HEK293 (cell line): ENCODE results near the gene FIBP.

Experiments used
- CTCF ChIA-PET: fragments of 350-600 bp; formaldehyde crosslinking; extraction: SDS; loops from one replicate; lab custom pipeline; 2021; ENCODE audit warnings: antibody characterized with exemption; lab: Yijun Ruan, JAX
- POLR2A ChIA-PET: fragments of 300-600 bp; formaldehyde crosslinking; extraction: SDS; loops from one replicate; lab custom pipeline; 2020; ENCODE audit warnings: antibody characterized with exemption, inconsistent platforms; lab: Yijun Ruan, JAX
- H3K27ac ChIP-seq: fragments of 200-500 bp; sonication (Bioruptor generic); 2 replicates; pipeline ENCODE4 v1.5.1; 2014; ENCODE audit warnings: low read depth, low read length, control low read depth, inconsistent platforms; ENCODE audit errors: extremely low read depth
- H3K36me3 ChIP-seq, 2 experiments: fragments of 200-500 bp in 1 of 2; sonication (Bioruptor generic) in 1 of 2; 1 replicate in 1 of 2; 2 replicates in 1 of 2; pipeline ENCODE4 v1.5.1; 2014 to 2017; ENCODE audit warnings: inconsistent platforms in 2 of 2, low read length in 2 of 2; ENCODE audit not compliant: control insufficient read depth in 2 of 2, insufficient read depth in 1 of 2
- H3K4me1 ChIP-seq: fragments of 200-500 bp; sonication (Bioruptor generic); 2 replicates; pipeline ENCODE4 v1.5.1; 2014; ENCODE audit warnings: mild to moderate bottlenecking, low read length, inconsistent platforms; ENCODE audit not compliant: control insufficient read depth, insufficient read depth
- H3K4me3 ChIP-seq: 2 replicates; pipeline ENCODE4 v1.5.1; 2011; ENCODE audit warnings: low read depth, mild to moderate bottlenecking, control low read depth, low read length, moderate library complexity
- H3K9me3 ChIP-seq: fragments of 200-500 bp; sonication (Bioruptor generic); 2 replicates; pipeline ENCODE4 v1.5.1; 2014; ENCODE audit warnings: low read depth, low read length, inconsistent platforms; ENCODE audit not compliant: control insufficient read depth, insufficient read depth
- ELK4 ChIP-seq: IDR thresholded peaks from 2 replicates; pipeline ENCODE4 v1.6.1; 2011; ENCODE audit warnings: mild to moderate bottlenecking, low read depth, low read length, borderline replicate concordance
- HOXA7 ChIP-seq: sonication (generic); formaldehyde crosslinking; IDR thresholded peaks from 2 replicates; pipeline ENCODE4 v1.8.1; 2022; ENCODE audit warnings: missing genetic modification reagents, borderline replicate concordance
- KLF10 ChIP-seq: fragments of 450-650 bp; IDR thresholded peaks from 2 replicates; pipeline ENCODE4 v1.5.1; 2018; ENCODE audit warnings: missing biosample characterization, mild to moderate bottlenecking, missing genetic modification characterization
- MYNN ChIP-seq: fragments of 450-650 bp; formaldehyde crosslinking; IDR thresholded peaks from 2 replicates; pipeline ENCODE4 v1.5.1; 2016; ENCODE audit warnings: missing biosample characterization, missing genetic modification characterization, borderline replicate concordance
- OSR2 ChIP-seq: fragments of 450-650 bp; formaldehyde crosslinking; IDR thresholded peaks from 2 replicates; pipeline ENCODE4 v1.5.1; 2016; ENCODE audit warnings: missing biosample characterization, missing genetic modification characterization
- PRDM4 ChIP-seq: fragments of 450-650 bp; formaldehyde crosslinking; IDR thresholded peaks from 2 replicates; pipeline ENCODE4 v1.5.1; 2017; ENCODE audit warnings: missing biosample characterization, missing genetic modification characterization
- REPIN1 ChIP-seq: fragments of 450-650 bp; formaldehyde crosslinking; IDR thresholded peaks from 2 replicates; pipeline ENCODE4 v1.5.1; 2017; ENCODE audit warnings: missing biosample characterization, missing genetic modification characterization, low read depth
- SETDB1 ChIP-seq: IDR thresholded peaks from one replicate; pipeline ENCODE4 v1.6.1; 2017; ENCODE audit warnings: mild to moderate bottlenecking, low read length, moderate library complexity, mixed read lengths; ENCODE audit not compliant: insufficient read length
- SP2 ChIP-seq: fragments of 450-650 bp; formaldehyde crosslinking; IDR thresholded peaks from 2 replicates; pipeline ENCODE4 v1.5.1; 2016; ENCODE audit warnings: missing biosample characterization, missing genetic modification characterization
- SP3 ChIP-seq: fragments of 450-650 bp; formaldehyde crosslinking; IDR thresholded peaks from 2 replicates; pipeline ENCODE4 v1.5.1; 2016; ENCODE audit warnings: missing biosample characterization, missing genetic modification characterization
- TCF7L2 ChIP-seq: IDR thresholded peaks from 2 replicates; pipeline ENCODE4 v1.6.1; 2011; ENCODE audit warnings: low read depth, mild to moderate bottlenecking, inconsistent platforms, low read length, moderate library complexity, borderline replicate concordance
- ZBTB44 ChIP-seq: fragments of 450-650 bp; IDR thresholded peaks from 2 replicates; pipeline ENCODE4 v1.5.1; 2018; ENCODE audit warnings: missing biosample characterization, mild to moderate bottlenecking, missing genetic modification characterization
- ZNF174 ChIP-seq: fragments of 450-650 bp; formaldehyde crosslinking; IDR thresholded peaks from 2 replicates; pipeline ENCODE4 v1.5.0; 2017; ENCODE audit warnings: missing biosample characterization, mild to moderate bottlenecking, missing genetic modification characterization
- ZNF175 ChIP-seq: fragments of 450-650 bp; formaldehyde crosslinking; IDR thresholded peaks from 2 replicates; pipeline ENCODE4 v1.5.1; 2016; ENCODE audit warnings: missing biosample characterization, missing genetic modification characterization
- ZNF221 ChIP-seq: fragments of 450-650 bp; formaldehyde crosslinking; IDR thresholded peaks from 2 replicates; pipeline ENCODE4 v1.5.1; 2017; ENCODE audit warnings: missing biosample characterization, missing genetic modification characterization, borderline replicate concordance
- ZNF302 ChIP-seq: fragments of 450-650 bp; formaldehyde crosslinking; IDR thresholded peaks from 2 replicates; pipeline ENCODE4 v1.5.1; 2016; ENCODE audit warnings: missing biosample characterization, missing genetic modification characterization, low read depth
- ZNF555 ChIP-seq: fragments of 450-650 bp; formaldehyde crosslinking; conservative IDR thresholded peaks from 2 replicates; pipeline ENCODE4 v1.5.1; 2017; ENCODE audit warnings: missing biosample characterization, mild to moderate bottlenecking, missing genetic modification characterization, inconsistent platforms
- ZNF610 ChIP-seq: fragments of 450-650 bp; formaldehyde crosslinking; IDR thresholded peaks from 2 replicates; pipeline ENCODE4 v1.5.1; 2016; ENCODE audit warnings: missing biosample characterization, missing genetic modification characterization, borderline replicate concordance
- ZNF621 ChIP-seq: fragments of 450-650 bp; formaldehyde crosslinking; IDR thresholded peaks from 2 replicates; pipeline ENCODE4 v1.5.1; 2017; ENCODE audit warnings: missing biosample characterization, missing genetic modification characterization
- ZNF76 ChIP-seq: fragments of 450-650 bp; formaldehyde crosslinking; IDR thresholded peaks from 2 replicates; pipeline ENCODE4; 2016; ENCODE audit warnings: low read depth, missing biosample characterization, missing genetic modification characterization, borderline replicate concordance

FIBP gene

GRCh38 chr11:65868076-65868667 lies 20.1 kb downstream of the FIBP start:
- POLR2A ChIA-PET = interaction anchor here (0.5 to 6.6 kb wide), 7 partner anchors 8 to 125 kb away, joined by 3 to 111 read pairs (median 9); partner anchors contain the start of genes CFL1, CTSW, FIBP and MUS81
- Histone ChIP-seq H3K4me3 (no peak overlapping the region), H3K4me1 (no peaks in the 10 kb centered on the region), H3K27ac (no peak overlapping the region)
- TF ChIP-seq ZNF76 (0 out of 2 replicates have a peak, but pooled peaks have one; percentile 35), ZNF621 (tag by site-specific recombination) (no peak)
- TF ChIP-seq, all 188 proteins: peak for 1
- CTCF ChIA-PET = interaction anchor here (0.7 to 4.2 kb wide), 4 partner anchors 8 to 28 kb away, joined by 3 to 37 read pairs (median 11); partner anchors contain the start of gene MUS81
- H3K9me3 ChIP-seq = no peaks in the 10 kb centered on the region
- H3K36me3 ChIP-seq = peaks cover 0 to 49% of the 10 kb centered on the region in 2 experiments; a peak in 1 of 3 replicates

GRCh38 chr11:65867284-65868071 lies 20.8 kb downstream of the FIBP start:
- H3K4me1 ChIP-seq = no peaks in the 10 kb centered on the region
- no peak overlapping the region for H3K4me3 ChIP-seq
- H3K9me3 ChIP-seq = no peaks in the 10 kb centered on the region
- peaks cover 0 to 56% of the 10 kb centered on the region in 2 experiments; a peak in 1 of 3 replicates for H3K36me3 ChIP-seq
- ChIA-PET CTCF (interaction anchor here (2.9 kb wide), 1 partner anchor 17 kb away, joined by 18 read pairs; no protein-coding TSS in a partner anchor), POLR2A (interaction anchor here (1.1 to 6.6 kb wide), 4 partner anchors 8 to 21 kb away, joined by 3 to 111 read pairs (median 12); partner anchors contain the start of genes CFL1, FIBP and MUS81)
- H3K27ac ChIP-seq = no peak overlapping the region
- 0 out of 2 replicates have a peak, but pooled peaks have one; percentile 27 for TF ChIP-seq ZBTB44 (tag by site-specific recombination)
- TF ChIP-seq REPIN1 (tag by site-specific recombination) = no peak
- no peak for TF ChIP-seq OSR2 (tag by site-specific recombination)
- TF ChIP-seq ZNF221 (tag by site-specific recombination) = no peak
- TF ChIP-seq MYNN (tag by site-specific recombination) = no peak
- TF ChIP-seq KLF10 (tag by site-specific recombination) = no peak
- no peak for TF ChIP-seq ZNF555 (tag by site-specific recombination)
- no peak for TF ChIP-seq ZNF302 (tag by site-specific recombination)
- TF ChIP-seq ELK4 = no peak
- TF ChIP-seq ZNF174 (tag by site-specific recombination) = no peak
- no peak for TF ChIP-seq SP3 (tag by site-specific recombination)
- peak; percentile 21; the same call in 1 of the 2 replicates for TF ChIP-seq SP2 (tag by site-specific recombination)
- no peak for TF ChIP-seq PRDM4 (tag by site-specific recombination)
- TF ChIP-seq ZNF175 (tag by site-specific recombination) = no peak
- TF ChIP-seq TCF7L2 = no peak
- no peak for TF ChIP-seq HOXA7 (CRISPR knock-in tag)
- no peak for TF ChIP-seq ZNF610 (tag by site-specific recombination)
- TF ChIP-seq SETDB1 = no peak
